ENCODE data around the gene MCU.
"Not testable (repeated sequence)": the region's sequence is repeated elsewhere in the genome, so short reads cannot be mapped to it uniquely, and the experiment has no call there.

MCU gene

GRCh38 chr10:72898616-72899015 is 206.7 kb downstream of the MCU start:
- TF ChIP-seq CTCF (IDR thresholded peaks at IDR 0.05; ENCODE audit: low read depth, low read length, missing control alignments) = no peak
- in situ Hi-C loops (cut with HindIII; ENCODE audit: low sequenced_read_pairs) = no loop called here

GRCh38 chr10:72899545-72899944 is 207.6 kb downstream of the MCU start:
- no peak for TF ChIP-seq CTCF (IDR thresholded peaks at IDR 0.05; ENCODE audit: low read depth, low read length, missing control alignments)
- in situ Hi-C loops (cut with HindIII; ENCODE audit: low sequenced_read_pairs) = no loop called here
- H3K4me3 ChIP-seq (ENCODE audit: low read depth, low read length) = no peak overlapping the region
- no peak for DNase-seq (ENCODE audit: low read depth)

More at GRCh38 chr10:72898616-72899015, 206.7 kb downstream of the MCU start:
- no peak for DNase-seq (ENCODE audit: low read depth)
- H3K4me3 ChIP-seq (ENCODE audit: low read depth, low read length) = no peak overlapping the region

GRCh38 chr10:72903941-72904446 is 212.1 kb downstream of the MCU start:
- in situ Hi-C loops (cut with HindIII; ENCODE audit: low sequenced_read_pairs); DNase-seq (ENCODE audit: low read depth); H3K4me3 ChIP-seq (ENCODE audit: low read depth, low read length): not testable (repeated sequence)

- TF ChIP-seq CTCF (IDR thresholded peaks at IDR 0.05; ENCODE audit: low read depth, low read length, missing control alignments) = no peak
- in situ Hi-C loops (cut with HindIII; ENCODE audit: low sequenced_read_pairs) = no loop called here
- no peak for DNase-seq (ENCODE audit: low read depth)
- no peak overlapping the region for H3K4me3 ChIP-seq (ENCODE audit: low read depth, low read length)
Measured at GRCh38 chr10:72904806-72905205, 212.9 kb downstream of the MCU start.

- TF ChIP-seq CTCF (IDR thresholded peaks at IDR 0.05; ENCODE audit: low read depth, low read length, missing control alignments) = no peak
- no peak overlapping the region for H3K4me3 ChIP-seq (ENCODE audit: low read depth, low read length)
- no peak for DNase-seq (ENCODE audit: low read depth)
- in situ Hi-C loops (cut with HindIII; ENCODE audit: low sequenced_read_pairs) = no loop called here
Measured at GRCh38 chr10:72906446-72906845, 214.5 kb downstream of the MCU start.

GRCh38 chr10:72910705-72911104 is 218.8 kb downstream of the MCU start:
- no peak for DNase-seq (ENCODE audit: low read depth)
- no peak overlapping the region for H3K4me3 ChIP-seq (ENCODE audit: low read depth, low read length)
- no peak for TF ChIP-seq CTCF (IDR thresholded peaks at IDR 0.05; ENCODE audit: low read depth, low read length, missing control alignments)
- in situ Hi-C loops (cut with HindIII; ENCODE audit: low sequenced_read_pairs) = no loop called here

- in situ Hi-C loops (cut with HindIII; ENCODE audit: low sequenced_read_pairs) = no loop called here
- no peak for TF ChIP-seq CTCF (IDR thresholded peaks at IDR 0.05; ENCODE audit: low read depth, low read length, missing control alignments)
- DNase-seq (ENCODE audit: low read depth) = no peak
- H3K4me3 ChIP-seq (ENCODE audit: low read depth, low read length) = no peak overlapping the region
Measured at GRCh38 chr10:72911758-72912157, 219.8 kb downstream of the MCU start.
